Progenitor cell of endocrine pancreas (in vitro differentiated cells): ENCODE results near the gene ADARB2. TPM values are rescaled to one million over a fixed set of nuclear protein-coding genes. Genes with fewer than 3 reads are reported as not detected.
"Not testable (repeated sequence)": the region's sequence is repeated elsewhere in the genome, so short reads cannot be mapped to it uniquely, and the experiment has no call there.

Source experiments
- DNase-seq: peaks from one replicate; pipeline ENCODE4 v3.0.0; 2021; ENCODE audit warnings: low spot score; ENCODE audit not compliant: unreplicated experiment
- H3K27ac Mint-ChIP-seq: 2 replicates; pipeline ENCODE4 v1.8.0; 2021; ENCODE audit warnings: mild to moderate bottlenecking, moderate library complexity, mixed read lengths
- H3K27me3 Mint-ChIP-seq: 2 replicates; pipeline ENCODE4 v1.8.0; 2021; ENCODE audit warnings: mixed read lengths
- H3K36me3 Mint-ChIP-seq: 2 replicates; pipeline ENCODE4 v1.8.0; 2022; ENCODE audit warnings: mixed read lengths; ENCODE audit not compliant: insufficient read depth
- H3K4me1 Mint-ChIP-seq: 2 replicates; pipeline ENCODE4 v1.8.0; 2021; ENCODE audit warnings: low read depth, mixed read lengths
- H3K4me3 Mint-ChIP-seq: 2 replicates; pipeline ENCODE4 v1.8.0; 2021; ENCODE audit warnings: low read depth, mild to moderate bottlenecking, moderate library complexity, mixed read lengths
- H3K9me3 Mint-ChIP-seq: 2 replicates; pipeline ENCODE4 v1.8.0; 2021; ENCODE audit warnings: low read depth, mixed read lengths
- CTCF ChIP-seq: fragments of 200-600 bp; sonication (generic); IDR thresholded peaks from one replicate; pipeline ENCODE4 v1.5.0; 2021; ENCODE audit warnings: antibody characterized with exemption, mild to moderate bottlenecking; ENCODE audit not compliant: unreplicated experiment
- total RNA-seq: library from RNA; stranded (reverse); gene quantifications from 2 replicates; pipeline ENCODE4 v1.2.1, GENCODE V29; 2021

The ADARB2 gene
- total RNA-seq, 1 donor from 2014 or later = 1.3 TPM

- H3K9me3 Mint-ChIP-seq = no peaks in the 10 kb centered on the region
- no peak for TF ChIP-seq CTCF
- H3K4me1 Mint-ChIP-seq = peaks cover 7% of the 10 kb centered on the region
- no peak overlapping the region for H3K4me3 Mint-ChIP-seq
- H3K36me3 Mint-ChIP-seq = no peaks in the 10 kb centered on the region
- DNase-seq = no peak
- no peak overlapping the region for H3K27ac Mint-ChIP-seq
- no peaks in the 10 kb centered on the region for H3K27me3 Mint-ChIP-seq
Observed at GRCh38 chr10:1625731-1626130, 111.6 kb downstream of the ADARB2 start.

- H3K27ac Mint-ChIP-seq = no peak overlapping the region
- no peaks in the 10 kb centered on the region for H3K36me3 Mint-ChIP-seq
- H3K9me3 Mint-ChIP-seq = no peaks in the 10 kb centered on the region
- no peak for TF ChIP-seq CTCF
- no peaks in the 10 kb centered on the region for H3K27me3 Mint-ChIP-seq
- no peak for DNase-seq
- peaks cover 7% of the 10 kb centered on the region for H3K4me1 Mint-ChIP-seq
- no peak overlapping the region for H3K4me3 Mint-ChIP-seq
Observed at GRCh38 chr10:1625079-1625478, 112.2 kb downstream of the ADARB2 start.

- H3K27me3 Mint-ChIP-seq = no peaks in the 10 kb centered on the region
- TF ChIP-seq CTCF = no peak
- no peak overlapping the region for H3K27ac Mint-ChIP-seq
- no peak overlapping the region for H3K4me3 Mint-ChIP-seq
- no peak for DNase-seq
- H3K36me3 Mint-ChIP-seq = no peaks in the 10 kb centered on the region
- no peaks in the 10 kb centered on the region for H3K9me3 Mint-ChIP-seq
- H3K4me1 Mint-ChIP-seq = peaks cover 3% of the 10 kb centered on the region
Observed at GRCh38 chr10:1624240-1624639, 113.1 kb downstream of the ADARB2 start.

GRCh38 chr10:1620803-1621202 is 116.5 kb downstream of the ADARB2 start:
- Mint-ChIP-seq H3K27ac (no peak overlapping the region), H3K36me3 (no peaks in the 10 kb centered on the region), H3K4me3 (no peak overlapping the region), H3K9me3 (peaks cover 4% of the 10 kb centered on the region), H3K27me3 (peaks cover 10% of the 10 kb centered on the region), H3K4me1 (peaks cover 2% of the 10 kb centered on the region)
- no peak for TF ChIP-seq CTCF
- DNase-seq = no peak

GRCh38 chr10:1617376-1618317 is 119.7 kb downstream of the ADARB2 start:
- not testable (repeated sequence) for DNase-seq, H3K36me3 Mint-ChIP-seq, H3K9me3 Mint-ChIP-seq, H3K4me3 Mint-ChIP-seq, H3K4me1 Mint-ChIP-seq, H3K27ac Mint-ChIP-seq
- peaks cover 18% of the 10 kb centered on the region for H3K27me3 Mint-ChIP-seq

- DNase-seq = not testable (repeated sequence)
Observed at GRCh38 chr10:1616701-1617100, 120.6 kb downstream of the ADARB2 start.

More at GRCh38 chr10:1616701-1617100, 120.6 kb downstream of the ADARB2 start:
- not testable (repeated sequence) for H3K27ac Mint-ChIP-seq, H3K4me1 Mint-ChIP-seq, H3K36me3 Mint-ChIP-seq, H3K4me3 Mint-ChIP-seq, H3K9me3 Mint-ChIP-seq
- peaks cover 25% of the 10 kb centered on the region for H3K27me3 Mint-ChIP-seq
